Hematopoietic multipotent progenitor cell treated with erythropoietin and hydrocortisone succinate and interleukin-3 and kit ligand, for 6 days (in vitro differentiated cells): ENCODE measurements around the gene SUCO.
A peak's percentile ranks its signal among the peaks of the same experiment; 100 is the strongest.
"Not testable (repeated sequence)": the region's sequence is repeated elsewhere in the genome, so short reads cannot be mapped to it uniquely, and the experiment has no call there.

Experiments
- DNase-seq: peaks from one replicate; pipeline ENCODE4 v3.0.0-alpha.2; 2015

The SUCO gene

DNA sequence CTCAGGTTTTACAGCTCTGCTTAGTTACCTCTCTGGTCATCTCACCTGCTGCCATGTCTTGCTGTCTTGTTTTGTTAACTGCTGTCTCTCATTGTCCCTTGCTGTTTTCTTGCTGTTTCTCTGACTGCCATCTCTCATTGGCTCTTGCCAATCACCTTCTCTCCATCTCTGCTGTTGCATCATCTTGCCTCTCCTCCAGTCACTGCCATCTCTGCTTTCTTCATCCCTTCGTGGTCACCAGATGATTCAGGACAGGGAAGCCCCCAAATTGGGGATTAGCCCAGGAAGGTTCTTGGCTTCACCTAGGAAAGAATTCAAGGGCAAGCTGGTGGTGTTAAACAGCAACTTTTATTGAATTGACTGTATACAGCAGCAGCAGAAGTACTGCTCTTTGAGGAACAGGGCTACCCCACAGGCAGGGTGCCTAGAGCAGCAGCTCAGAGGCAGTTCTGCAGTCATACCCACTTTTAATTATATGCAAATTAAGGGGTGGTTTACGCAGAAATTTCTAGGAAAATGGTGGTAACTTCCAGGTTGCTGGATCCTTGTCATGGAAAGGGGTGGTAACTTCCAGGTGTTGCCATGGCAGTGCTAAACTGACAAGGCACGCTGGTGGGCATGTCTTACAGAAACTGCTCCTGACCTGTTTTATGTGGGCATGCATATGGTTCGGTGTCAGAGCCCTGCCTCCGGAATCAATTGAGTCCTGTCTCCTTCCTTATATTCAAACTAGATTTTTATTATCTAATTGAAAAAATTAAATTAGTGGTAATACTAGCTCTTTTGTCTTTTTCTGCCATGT lies 33.4 kb downstream of the SUCO start:
- DNase-seq: no peak

DNA sequence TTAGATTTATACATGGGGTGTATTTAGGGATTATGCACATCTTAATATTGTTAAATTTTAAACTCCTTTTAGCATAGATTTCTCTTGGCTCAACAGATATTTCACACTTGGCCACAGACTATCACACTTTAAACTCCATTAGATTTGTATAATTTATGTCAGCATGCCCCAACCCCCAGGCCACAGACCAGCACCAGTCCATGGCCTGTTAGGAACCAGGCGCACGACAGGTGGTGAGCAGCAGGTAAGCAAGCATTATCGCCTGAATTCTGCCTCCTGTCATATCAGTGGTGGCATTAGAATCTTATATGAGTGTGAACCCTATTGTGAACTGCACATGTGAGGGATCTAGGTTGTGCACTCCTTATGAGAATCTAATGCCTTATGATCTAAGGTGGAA lies 34.8 kb downstream of the SUCO start:
- no peak for DNase-seq

DNA sequence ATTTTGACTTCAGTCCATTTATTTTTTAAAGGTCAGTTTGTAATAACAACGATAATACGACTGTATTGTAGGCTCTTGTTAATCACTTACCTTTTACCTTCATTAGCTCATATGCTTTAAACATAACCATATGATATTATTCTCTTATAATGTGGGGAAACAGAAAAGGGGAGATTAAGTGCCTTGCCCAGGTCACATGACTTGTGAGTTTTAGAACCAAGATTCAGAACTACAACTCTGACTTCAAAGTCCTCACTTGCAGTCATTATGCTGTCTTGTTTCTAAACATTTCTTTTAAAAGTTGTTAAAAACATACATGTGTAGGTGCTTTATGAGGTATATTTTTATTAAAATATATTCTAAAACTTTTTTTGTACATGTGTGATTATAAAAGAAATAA lies 41.1 kb downstream of the SUCO start:
- DNase-seq: no peak

DNA sequence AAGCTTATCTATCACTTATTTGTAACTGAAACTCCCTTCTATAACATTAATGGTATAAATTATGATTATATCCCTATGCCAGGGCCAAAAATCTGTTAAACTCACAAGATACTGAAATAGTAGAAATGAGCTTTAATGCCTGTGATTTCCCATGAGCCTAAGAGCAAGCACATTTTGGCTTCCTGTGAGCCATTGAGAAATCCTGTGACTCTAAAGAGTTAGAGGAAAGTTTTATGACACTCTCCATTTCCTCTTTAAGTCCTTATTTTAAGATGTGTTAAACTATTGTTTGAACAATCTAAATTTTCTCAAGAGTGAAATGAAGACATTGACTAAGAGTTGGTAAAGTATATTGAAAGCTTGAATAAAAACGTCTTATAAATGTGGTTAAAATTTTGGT lies 45.6 kb downstream of the SUCO start:
- no peak for DNase-seq

DNA sequence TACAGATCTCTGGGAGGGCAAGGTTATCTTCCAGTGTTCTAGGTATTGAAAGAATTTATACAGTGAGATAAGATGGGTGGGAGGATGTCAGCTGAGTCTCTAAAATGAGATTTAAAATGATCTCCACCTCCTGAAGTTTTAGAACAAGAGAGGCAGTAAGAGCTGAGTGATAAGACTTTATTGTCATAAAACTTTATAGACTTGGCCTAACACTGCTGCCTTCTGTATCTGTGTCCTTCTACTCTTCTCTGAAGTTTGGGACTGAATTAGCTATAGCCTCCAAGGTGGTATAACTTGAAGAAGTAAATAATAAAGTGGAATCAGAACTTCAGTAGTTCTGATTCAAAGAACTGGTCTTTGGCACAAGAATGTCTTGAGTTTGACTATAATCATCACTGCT lies 48.3 kb downstream of the SUCO start:
- DNase-seq: no peak

DNA sequence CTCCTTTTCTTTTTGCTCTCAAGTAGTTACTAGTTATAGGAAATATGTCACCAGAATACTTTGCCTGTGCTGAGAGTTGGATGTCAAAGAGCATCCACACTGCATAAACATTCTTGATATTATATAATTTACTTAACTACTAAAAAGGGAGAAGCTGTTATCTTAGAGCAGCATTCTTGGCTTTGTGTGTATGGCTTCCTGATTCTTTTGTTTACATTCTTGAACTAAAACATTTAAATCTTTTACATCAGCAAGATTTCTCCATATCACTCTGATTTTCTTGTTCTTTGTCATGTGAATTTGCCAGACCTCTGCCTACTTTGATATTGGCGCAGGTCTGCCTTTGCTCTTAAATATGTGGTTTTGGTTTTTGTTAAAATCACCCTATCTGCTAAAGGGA lies 48.8 kb downstream of the SUCO start:
- DNase-seq: peak; percentile 29

DNA sequence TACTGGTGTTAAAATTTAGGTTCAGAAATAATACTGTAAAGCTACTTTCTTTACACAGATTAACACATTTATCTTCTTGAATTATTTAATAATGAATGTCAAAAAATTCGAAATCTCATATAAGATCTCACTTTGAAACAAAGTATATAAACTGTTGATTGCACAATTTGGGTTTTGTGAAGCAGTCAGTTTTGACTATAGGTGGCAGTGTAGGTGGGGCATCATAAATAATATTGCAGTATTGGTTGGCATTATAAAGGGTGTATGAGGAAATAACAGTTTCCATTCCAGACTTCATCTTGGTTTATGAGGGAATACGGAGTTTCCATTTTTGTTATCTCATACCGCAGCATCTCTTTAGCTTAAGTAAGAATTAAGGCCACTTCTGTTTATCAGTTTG lies 49.9 kb downstream of the SUCO start:
- peak; percentile 51 for DNase-seq

DNA sequence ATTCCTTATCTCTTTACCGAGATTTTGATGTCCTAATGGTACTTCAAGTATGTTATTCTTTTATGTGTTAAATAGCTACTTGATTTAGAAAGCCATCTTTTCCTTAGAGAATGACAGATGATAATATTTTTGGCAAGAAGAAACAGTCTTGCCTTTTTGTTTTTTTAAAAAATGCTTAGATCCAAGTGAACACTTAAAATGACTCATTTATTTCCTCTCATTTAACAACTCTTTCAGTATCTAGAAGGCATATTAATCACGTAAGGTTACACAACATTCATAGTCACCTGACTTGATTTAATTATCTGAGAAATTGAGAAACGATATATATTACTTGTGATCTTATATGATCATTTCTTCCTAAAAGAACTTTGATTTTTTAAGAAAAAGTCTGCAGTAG lies 52.4 kb downstream of the SUCO start:
- DNase-seq: no peak

DNA sequence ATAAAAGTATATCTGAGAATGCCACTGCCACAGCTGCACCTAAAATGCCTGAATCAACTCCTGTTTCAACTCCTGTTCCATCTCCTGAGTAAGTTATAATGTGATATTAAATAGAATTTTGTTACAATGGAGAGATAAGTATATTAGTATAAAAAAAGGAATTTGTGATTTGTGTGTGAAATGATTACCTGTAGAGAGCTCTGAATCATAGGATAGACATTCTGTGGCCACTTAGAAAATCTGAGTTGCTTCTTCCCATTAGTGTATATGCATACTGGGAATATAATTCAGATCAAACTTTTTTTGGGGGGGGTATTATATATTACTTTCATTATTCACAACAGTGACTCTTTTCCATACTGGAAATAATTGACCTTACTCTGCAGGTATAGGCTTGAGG lies 52.9 kb downstream of the SUCO start:
- no peak for DNase-seq

DNA sequence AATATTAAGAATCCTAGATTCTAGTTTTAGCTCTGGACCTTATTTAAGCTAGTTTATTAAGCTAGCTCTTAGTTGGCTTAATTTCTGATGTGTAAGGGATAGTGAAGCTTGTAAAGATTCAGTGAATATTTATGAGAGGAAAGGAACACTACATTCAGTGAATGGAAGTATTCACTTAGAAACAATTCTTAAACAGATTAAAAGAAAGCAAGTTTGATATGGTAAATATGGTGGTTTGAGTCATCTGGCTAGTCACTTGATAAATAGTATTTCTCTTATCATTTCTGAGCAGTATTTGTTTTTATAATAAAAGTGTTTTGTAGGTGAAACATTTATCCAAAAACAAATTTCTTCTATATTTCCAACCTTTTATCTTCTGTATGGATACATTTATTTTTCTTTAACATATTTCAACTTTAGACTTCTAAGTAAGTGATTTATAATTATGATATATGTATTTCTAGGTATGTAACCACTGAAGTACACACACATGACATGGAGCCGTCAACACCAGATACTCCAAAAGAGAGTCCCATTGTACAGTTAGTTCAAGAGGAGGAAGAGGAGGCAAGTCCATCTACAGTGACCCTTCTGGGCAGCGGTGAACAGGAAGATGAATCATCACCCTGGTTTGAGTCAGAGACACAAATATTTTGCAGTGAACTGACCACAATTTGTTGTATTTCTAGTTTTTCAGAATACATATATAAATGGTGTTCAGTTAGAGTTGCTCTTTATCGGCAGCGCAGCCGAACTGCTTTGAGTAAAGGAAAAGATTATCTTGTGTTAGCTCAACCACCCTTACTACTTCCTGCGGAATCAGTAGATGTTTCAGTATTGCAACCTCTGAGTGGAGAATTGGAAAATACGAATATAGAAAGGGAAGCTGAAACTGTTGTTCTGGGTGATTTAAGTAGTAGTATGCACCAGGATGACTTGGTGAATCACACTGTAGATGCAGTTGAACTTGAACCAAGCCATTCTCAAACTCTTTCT lies 55.6 kb downstream of the SUCO start:
- DNase-seq: peak; percentile 19

DNA sequence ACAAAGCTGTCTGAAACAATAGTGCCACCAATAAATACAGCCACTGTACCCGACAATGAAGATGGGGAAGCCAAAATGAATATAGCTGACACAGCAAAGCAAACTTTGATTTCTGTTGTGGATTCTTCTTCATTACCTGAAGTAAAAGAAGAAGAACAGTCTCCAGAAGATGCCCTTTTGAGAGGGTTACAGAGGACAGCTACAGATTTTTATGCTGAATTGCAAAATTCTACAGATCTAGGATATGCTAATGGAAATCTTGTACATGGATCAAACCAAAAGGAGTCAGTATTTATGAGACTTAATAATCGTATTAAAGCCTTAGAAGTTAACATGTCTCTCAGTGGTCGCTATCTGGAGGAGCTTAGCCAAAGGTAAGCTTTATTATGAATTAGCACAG lies 56.6 kb downstream of the SUCO start:
- no peak for DNase-seq

DNA sequence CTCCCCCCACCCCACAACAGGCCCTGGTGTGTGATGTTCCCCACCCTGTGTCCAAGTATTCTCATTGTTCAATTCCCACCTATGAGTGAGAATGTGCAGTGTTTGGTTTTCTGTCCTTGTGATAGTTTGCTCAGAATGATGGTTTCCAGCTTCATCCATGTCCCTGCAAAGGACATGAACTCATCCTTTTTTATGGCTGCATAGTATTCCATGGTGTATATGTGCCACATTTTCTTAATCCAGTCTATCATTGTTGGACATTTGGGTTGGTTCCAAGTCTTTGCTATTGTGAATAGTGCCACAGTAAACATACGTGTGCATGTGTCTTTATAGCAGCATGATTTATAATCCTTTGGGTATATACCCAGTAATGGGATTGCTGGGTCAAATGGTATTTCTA lies 58.5 kb downstream of the SUCO start:
- DNase-seq: not testable (repeated sequence)

DNA sequence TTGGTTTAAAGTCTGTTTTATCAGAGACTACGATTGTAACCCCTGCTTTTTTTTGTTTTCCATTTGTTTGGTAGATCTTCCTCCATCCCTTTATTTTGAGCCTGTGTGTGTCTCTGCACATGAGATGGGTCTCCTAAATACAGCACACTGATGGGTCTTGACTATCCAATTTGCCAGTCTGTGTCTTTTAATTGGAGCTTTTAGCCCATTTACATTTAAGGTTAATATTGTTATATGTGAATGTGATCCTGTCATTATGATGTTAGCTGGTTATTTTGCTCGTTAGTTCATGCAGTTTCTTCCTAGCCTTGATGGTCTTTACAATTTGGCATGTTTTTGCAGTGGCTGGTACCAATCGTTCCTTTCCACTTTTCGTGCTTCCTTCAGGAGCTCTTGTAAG lies 62.1 kb downstream of the SUCO start:
- DNase-seq: not testable (repeated sequence)

DNA sequence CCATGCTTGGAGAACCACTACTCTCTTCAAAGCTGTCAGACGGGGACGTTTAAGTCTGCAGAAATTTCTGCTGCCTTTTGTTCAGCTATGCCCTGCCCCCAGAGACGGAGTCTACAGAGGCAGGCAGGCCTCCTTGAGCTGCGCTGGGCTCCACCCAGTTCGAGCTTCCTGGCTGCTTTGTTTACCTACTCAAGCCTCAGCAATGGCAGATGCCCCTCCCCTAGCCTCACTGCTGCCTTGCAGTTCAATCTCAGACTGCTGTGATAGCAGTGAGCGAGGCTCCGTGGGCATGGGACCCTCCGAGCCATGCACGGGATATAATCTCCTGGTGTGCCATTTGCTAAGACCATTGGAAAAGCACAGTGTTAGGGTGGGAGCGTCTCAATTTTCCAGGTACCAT lies 63.8 kb downstream of the SUCO start:
- DNase-seq: not testable (repeated sequence)

DNA sequence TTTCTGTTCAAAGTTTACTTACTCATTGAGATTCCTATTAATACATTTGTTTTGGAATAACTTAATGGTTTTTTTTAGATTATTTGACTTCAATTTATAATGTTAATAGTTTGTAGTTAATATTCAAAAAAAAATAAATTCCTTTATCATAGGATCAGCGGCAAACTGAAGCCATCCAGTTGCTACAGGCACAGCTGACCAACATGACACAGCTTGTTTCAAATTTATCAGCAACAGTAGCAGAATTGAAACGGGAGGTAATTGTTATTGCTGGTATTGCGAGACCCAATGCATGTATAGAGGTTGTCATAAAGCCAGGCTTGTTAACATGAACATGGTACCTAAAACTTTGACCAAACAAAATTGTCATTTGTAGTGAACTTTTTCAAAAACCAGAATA lies 67.0 kb downstream of the SUCO start:
- DNase-seq: peak; percentile 42

DNA sequence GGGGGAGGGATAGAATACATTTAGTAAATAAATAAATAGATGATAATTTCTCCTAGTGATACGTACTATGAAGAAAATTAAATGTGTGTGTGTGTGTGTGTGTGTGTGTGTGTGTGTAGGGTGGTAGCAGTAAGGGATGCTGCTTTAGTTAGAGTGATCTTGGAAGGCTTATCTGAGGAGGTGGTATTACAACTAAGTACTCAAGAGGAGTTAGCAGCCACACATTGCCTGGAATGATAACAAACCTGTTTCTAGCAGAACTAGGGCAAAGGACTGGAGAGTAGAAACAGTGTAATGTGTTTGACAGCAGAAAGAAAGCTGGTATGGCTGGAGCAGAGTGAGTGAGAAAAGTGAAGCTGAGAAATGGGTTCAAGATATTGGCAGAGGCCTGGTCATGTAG lies 67.7 kb downstream of the SUCO start:
- peak; percentile 60 for DNase-seq

DNA sequence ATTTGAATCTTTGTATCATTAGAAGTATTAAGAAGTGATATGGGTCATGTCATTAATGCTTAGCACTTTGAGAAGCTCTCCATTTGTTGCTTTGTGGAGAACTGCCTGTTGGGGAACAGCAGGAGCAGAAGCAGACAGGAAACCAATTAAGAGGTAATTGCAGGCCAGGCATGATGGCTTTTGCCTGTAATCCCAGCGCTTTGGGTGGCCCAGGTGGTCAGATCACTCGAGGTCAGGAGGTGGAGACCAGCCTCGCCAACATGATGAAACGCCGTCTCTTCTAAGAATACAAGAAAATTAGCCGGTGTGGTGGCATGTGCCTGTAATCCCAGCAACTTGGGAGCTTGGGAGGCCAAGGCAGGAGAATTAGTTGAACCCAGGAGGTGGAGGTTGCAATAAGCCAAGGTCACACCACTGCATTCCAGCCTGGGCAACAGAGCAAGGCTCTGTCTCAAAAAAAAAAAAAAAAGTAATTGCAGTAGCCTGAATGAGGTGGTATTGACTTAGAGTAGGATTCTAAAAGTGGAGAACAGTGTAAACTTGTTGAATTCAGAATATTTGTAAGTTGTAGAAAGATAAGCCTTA lies 68.2 kb downstream of the SUCO start:
- DNase-seq: no peak

DNA sequence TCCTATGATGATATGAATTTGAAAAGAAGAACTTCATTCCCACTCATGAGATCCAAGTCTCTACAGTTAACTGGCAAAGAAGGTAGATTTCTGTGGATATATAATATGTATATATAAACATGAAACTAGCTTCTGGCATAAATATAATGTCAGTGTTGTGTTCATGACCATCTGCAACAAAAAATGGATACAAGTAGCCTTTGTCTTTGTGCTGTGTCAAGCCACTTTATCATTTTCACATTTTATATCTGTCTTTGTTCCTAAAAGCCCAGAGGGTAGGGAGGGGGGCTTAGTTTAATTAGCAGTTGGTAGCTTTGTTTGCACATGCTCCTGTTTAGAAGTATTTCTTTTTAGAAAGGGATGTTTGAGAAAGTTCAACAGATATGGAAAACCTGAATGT lies 69.8 kb downstream of the SUCO start:
- no peak for DNase-seq

DNA sequence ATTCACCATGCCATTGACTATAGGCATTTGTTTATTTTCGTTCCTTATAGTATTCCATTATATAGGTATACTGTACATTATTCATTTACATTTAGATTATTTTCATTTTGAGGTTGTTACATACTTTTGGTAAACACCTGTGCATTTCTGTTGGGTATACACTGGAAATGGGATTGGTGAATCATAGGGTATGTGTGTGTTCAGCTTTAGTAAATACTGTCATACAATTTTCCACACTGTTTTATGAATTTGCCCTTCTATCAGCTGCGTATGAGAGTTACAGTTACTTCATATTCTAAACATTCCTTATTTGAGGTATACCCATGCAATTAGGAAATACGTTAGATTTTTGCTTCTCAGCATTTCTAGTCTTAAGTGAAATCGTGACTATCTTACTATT lies 70.9 kb downstream of the SUCO start:
- DNase-seq: no peak

DNA sequence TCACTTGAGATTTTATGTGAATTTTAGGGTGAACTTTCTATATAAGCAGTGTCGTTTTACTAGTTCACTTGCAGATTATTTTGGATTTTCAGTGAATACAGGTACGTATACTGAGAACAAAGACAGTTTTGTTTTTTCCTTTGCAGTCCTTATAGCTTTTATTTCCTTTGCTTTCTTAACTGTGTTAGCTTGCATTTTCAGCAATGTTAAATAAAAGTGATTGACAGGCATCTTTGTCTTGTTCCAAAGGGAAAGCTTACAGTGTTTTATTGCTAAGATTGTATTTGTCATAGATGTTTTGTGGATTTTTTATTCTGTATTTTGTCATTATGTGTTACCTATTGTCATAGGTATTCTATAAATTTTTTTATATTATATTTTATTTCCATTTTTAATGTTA lies 72.7 kb downstream of the SUCO start:
- DNase-seq: no peak

DNA sequence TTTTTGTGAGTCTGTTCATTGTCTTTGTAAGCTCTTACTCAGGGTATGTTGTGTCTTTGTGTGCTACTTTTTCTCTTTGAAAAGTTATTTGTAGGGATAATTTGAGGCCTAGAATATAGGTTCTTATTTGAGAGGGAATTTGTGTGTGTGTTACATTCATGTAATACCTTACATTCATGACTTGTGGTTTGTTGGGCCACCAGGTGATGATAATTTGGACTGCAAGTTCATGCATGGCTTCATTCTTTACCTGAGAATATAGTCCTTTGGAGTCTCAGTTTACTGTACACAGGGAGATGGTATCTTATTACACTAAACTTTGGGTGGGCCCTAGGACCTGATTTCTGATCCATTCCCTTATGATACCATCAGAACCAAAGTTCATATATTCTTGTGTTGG lies 74.2 kb downstream of the SUCO start:
- no peak for DNase-seq

DNA sequence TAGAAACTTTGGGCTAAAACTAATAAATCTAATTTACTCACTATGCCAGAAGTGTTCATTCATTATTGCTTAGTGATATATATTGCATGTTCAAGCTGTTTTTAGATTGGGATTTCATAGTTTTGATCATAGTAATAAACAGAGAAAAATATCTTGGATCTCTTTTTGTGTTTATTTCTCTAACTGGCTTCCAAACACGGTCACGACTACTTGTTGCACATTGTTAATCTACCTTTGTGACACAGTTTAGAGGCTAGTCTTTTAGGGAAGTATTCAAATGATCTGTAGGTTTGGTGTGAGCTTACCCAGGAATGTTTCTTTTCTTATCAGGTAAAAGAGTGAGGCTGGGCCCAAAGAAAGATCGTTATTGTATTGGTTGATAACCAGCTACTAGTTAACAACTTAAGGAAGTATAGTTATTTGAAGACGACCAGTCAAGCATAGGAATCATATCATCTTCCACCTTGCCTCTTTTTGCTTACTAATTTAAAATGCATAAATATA lies 75.2 kb downstream of the SUCO start:
- peak; percentile 13 for DNase-seq

DNA sequence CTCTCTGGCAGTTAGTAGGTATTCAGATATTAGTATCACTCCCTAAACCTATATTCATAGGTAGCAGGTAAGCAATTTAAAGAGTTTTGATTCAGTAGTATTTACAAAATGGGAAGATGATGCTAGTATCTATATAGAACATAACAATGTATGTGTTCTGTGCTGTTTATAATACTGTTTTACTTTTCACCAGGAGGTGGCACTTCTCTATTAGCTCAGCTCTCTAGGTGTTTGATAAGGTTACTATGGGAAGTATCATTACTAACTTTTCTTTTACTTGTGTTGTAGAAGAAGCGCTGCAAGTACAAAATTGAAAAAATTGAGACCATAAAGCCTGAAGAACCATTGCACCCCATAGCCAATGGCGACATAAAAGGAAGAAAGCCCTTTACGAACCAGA lies 76.6 kb downstream of the SUCO start:
- DNase-seq: peak; percentile 69

DNA sequence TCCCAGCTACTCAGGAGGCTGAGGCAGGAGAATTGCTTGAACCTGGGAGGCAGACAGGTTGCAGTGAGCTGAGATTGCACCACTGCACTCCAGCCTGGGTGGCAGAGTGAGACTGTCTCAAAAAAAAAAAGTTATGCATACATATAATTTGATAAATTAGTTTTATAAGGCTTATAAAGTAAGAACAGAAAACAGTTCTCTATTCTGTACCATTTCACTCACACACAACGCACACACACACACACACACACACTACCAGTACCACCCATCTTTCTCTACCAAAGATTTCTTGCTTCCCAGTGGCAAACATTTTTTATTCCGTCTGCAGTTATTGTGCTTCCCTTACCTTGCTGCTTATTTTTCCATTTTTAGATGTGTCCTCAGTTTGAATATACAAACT lies 79.5 kb downstream of the SUCO start:
- DNase-seq: no peak
